ENCODE results near the gene ABTB2. TPM values are rescaled to one million over a fixed set of nuclear protein-coding genes. Genes with fewer than 3 reads are reported as not detected.

Gene ABTB2
- polyA plus RNA-seq, 3 donors from 2014 or later: 0.56 TPM; not detected in 2

DNA sequence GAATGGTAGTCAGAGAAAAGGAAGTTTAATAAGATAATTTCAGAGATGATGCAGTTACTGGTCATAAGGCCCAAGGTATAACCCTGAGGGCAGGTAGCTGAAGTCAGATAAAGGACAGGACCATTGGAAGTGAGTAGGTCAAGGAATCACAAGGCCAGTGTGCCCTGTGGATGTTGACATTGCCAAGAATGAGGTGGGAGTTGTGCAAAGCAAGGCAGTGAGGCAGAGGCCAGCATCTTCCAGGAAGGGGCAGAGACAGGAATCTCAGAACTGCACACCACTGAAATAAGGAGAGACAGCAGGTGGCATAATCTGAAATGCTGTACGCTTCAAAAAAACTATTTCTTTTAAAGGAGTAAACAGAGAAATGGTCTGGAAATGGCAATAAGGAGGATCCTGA is 61.4 kb downstream of the ABTB2 start:
- Mint-ChIP-seq H3K9me3 (no peaks in the 10 kb centered on the region), H3K36me3 (no peaks in the 10 kb centered on the region), H3K4me3 (no peak overlapping the region), H3K4me1 (no peaks in the 10 kb centered on the region), H3K27me3 (ENCODE audit: low read depth in 3 of 3) (peaks cover 0 to 4% (median 0%) of the 10 kb centered on the region in 3 donors), H3K27ac (no peak overlapping the region)
- DNase-seq: no peak

DNA sequence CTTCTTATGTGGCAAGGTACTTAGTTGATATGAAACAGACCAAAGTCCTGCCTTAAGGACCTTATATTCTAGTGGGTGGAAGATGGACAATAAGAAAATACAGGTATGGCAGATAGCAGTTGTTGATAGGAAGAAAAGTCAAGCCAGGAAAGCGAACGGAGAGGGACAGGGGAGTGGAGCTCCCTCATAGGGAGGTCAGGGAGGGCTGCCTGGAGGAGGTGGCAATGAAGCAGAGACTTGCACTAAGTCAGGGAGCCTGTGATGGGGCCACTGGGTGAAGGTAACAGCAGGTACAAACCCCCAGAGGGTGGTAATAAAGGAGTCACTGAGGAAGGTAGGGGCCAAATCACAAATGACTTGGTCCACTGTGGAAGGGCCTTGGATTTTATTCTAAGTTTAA is 65.3 kb downstream of the ABTB2 start:
- Mint-ChIP-seq H3K27me3 (ENCODE audit: low read depth in 3 of 3) (peaks cover 0 to 4% (median 0%) of the 10 kb centered on the region in 3 donors), H3K4me3 (no peak overlapping the region), H3K9me3 (no peaks in the 10 kb centered on the region), H3K27ac (no peak overlapping the region), H3K4me1 (no peaks in the 10 kb centered on the region), H3K36me3 (no peaks in the 10 kb centered on the region)
- DNase-seq: no peak

DNA sequence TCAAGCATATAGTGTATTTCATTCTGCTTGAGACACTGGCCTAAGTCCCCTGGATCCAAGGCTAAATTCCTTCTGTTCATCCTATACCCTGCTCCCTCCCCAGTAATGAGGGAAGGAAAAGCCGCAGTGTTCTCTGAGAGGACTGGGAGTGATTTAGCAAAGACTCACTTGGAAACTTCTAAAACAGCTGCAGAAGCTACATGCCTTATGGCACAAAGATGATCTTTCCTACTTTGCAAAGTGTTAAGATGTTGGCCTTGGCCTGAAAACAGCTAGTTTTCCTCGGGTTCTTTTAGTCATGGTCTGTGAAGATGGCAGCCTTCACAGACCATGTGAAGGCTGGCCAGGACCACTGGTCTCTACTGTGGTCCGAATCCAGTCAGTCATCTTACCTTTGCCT is 65.7 kb downstream of the ABTB2 start:
- no peak for DNase-seq

DNA sequence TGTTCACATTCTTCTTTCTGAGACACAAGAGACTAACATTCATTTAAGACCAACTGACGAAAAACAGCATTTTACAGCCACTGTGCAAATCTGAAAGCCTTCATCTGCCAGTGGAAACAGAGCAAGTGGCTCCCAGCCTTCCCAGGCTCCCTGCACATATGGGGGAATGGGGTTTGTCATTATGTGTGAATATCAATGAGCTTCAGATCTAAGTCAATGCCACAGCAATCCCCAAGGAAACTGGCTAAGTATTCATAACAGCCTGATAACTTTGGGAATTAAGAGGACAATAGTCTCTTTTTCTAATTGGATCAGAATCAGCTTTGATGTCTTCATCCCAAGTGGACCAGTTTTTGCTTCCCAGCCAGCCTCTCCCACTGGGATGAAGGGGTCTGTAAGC is 66.9 kb downstream of the ABTB2 start:
- no peak for DNase-seq
- no peaks in the 10 kb centered on the region for H3K9me3 Mint-ChIP-seq
- peaks cover 0 to 4% (median 0%) of the 10 kb centered on the region in 3 donors for H3K27me3 Mint-ChIP-seq (ENCODE audit: low read depth in 3 of 3)
- H3K4me3 Mint-ChIP-seq: no peak overlapping the region
- no peaks in the 10 kb centered on the region for H3K36me3 Mint-ChIP-seq
- no peak overlapping the region for H3K27ac Mint-ChIP-seq
- no peaks in the 10 kb centered on the region for H3K4me1 Mint-ChIP-seq

More for the DNA sequence above, 65.7 kb downstream of the ABTB2 start:
- Mint-ChIP-seq H3K4me1 (no peaks in the 10 kb centered on the region), H3K36me3 (no peaks in the 10 kb centered on the region), H3K4me3 (no peak overlapping the region), H3K27ac (no peak overlapping the region), H3K9me3 (no peaks in the 10 kb centered on the region), H3K27me3 (ENCODE audit: low read depth in 3 of 3) (peaks cover 0 to 4% (median 0%) of the 10 kb centered on the region in 3 donors)

DNA sequence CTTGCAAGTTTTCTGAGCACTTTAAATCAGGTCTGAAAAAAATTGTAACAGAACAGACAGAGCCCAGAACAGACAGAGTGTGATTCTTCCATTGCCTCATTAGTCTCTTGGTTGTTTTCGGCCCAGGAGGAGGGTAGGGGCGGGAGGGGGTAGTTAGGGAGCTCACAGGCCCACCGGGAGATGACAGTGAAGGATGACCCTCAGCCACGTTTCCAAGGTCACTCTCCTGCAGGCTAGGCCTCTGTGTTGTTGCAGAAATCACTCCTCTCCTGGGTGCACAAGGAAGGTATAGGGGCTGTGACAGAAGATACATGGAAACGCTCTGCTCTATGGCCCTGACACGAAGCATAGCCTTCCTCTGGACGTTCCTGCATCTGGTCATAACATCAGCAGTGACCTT is 69.3 kb downstream of the ABTB2 start:
- no peaks in the 10 kb centered on the region for H3K4me1 Mint-ChIP-seq
- peaks cover 0 to 2% (median 0%) of the 10 kb centered on the region in 6 donors for H3K9me3 Mint-ChIP-seq
- DNase-seq: no peak
- no peak overlapping the region for H3K27ac Mint-ChIP-seq
- no peaks in the 10 kb centered on the region for H3K27me3 Mint-ChIP-seq (ENCODE audit: low read depth in 3 of 3)
- H3K36me3 Mint-ChIP-seq: no peaks in the 10 kb centered on the region
- H3K4me3 Mint-ChIP-seq: no peak overlapping the region

DNA sequence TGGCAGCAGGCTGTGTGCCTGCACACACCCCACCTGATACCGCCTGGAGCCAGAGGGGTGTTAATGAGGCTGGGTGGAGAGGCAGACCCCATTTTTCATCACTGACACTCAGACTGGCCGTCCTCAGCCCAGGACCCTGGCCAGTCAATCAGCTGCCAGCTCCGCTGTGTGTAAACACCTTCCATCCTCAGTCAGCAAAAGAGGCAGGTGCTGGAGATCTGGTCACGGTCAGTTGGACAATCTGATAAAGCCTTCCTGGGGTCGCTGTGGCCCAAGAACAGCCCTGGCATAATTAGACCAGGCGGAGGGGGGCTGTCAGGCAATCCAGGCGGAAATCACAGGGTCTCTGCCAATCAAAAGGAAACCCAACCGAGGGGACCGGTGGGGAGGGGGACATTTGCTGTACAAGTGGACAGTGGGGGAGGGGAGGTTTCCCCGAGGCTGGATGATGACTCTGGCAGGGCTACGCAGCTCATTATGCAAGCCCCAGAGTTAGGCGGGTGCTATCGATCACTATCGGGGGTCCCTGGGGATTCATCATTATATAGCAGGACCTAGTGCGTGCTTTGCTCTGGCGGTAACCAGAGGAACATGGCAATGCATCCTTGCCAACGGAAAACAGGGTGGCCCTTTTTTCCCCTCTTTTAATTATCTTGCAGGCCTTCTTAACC is 72.9 kb downstream of the ABTB2 start:
- H3K27ac Mint-ChIP-seq: no peak overlapping the region
- H3K9me3 Mint-ChIP-seq: peaks cover 0 to 2% (median 0%) of the 10 kb centered on the region in 6 donors
- DNase-seq: no peak
- H3K27me3 Mint-ChIP-seq (ENCODE audit: low read depth in 3 of 3): peaks cover 0 to 1% (median 0%) of the 10 kb centered on the region in 3 donors
- no peaks in the 10 kb centered on the region for H3K4me1 Mint-ChIP-seq
- H3K4me3 Mint-ChIP-seq: no peak overlapping the region
- no peaks in the 10 kb centered on the region for H3K36me3 Mint-ChIP-seq

DNA sequence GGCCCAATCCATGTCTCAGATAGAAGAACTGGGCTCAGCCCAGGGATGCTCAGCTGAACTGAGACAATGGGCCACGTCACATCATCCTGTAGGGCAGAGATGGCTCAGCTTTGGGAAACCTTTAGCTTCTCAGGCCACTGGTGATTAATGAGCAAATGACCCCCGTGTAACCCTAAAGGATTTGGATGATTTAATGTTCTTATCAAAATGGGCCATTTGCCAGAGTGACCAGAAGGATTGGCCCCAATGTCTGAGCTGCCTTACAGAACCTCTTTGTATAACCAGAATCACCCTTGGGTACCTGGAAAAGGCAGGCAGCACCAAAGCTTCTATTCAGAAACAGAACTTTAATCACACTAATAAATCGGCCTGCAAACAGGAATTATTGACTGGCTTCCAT is 73.7 kb downstream of the ABTB2 start:
- no peak for DNase-seq
- Mint-ChIP-seq H3K27me3 (ENCODE audit: low read depth in 3 of 3) (peaks cover 0 to 1% (median 0%) of the 10 kb centered on the region in 3 donors), H3K4me1 (no peaks in the 10 kb centered on the region), H3K36me3 (no peaks in the 10 kb centered on the region), H3K9me3 (peaks cover 0 to 2% (median 0%) of the 10 kb centered on the region in 6 donors), H3K27ac (no peak overlapping the region), H3K4me3 (no peak overlapping the region)

DNA sequence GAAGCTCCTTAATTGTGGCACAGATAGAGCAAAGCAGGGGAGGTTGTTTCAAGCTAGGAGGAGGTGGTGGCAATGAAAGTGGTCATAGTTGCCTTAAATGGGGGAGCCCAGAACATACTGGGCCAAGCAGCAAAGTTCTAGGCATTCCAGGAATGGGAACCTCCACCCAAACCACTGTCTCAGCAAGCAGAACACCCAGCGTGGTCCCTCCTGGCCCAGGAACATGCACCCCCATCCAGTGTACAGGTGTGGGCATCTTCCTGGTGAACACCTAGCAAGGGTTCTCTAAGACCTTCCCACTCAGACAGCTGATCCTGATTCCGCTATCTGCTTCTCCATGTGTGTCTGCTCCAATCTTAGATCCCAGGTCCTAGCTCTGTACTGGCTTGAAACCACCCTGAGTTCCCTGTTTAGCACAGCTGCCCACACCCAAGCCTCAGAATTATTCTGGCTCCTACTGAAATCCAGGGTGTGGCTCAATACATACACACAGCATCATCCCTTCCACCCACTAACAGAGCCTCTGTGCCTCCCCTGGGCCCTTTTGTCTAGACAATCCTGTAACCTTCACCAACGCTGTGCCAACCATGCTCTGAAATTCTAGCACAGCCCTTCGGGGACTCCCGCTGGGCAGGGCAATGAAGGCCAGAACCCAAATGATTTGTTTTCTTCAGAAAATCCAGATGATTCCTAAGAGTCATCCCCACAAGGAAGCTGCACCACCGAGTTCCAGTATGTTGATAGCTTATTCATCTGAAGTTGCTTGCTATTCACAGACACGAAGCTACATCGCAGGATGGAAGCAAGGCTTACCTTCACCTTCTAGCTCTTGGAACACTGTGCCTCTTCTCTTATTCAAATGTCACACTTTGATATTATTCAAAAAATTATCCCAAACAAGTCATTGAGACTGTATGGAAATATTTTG is 76.6 kb downstream of the ABTB2 start:
- H3K4me1 Mint-ChIP-seq: no peaks in the 10 kb centered on the region
- H3K27me3 Mint-ChIP-seq (ENCODE audit: low read depth in 3 of 3): peaks cover 0 to 1% (median 0%) of the 10 kb centered on the region in 3 donors
- H3K9me3 Mint-ChIP-seq: peaks cover 0 to 2% (median 0%) of the 10 kb centered on the region in 6 donors
- peak overlapping the region in 1 of 6 donors; percentile 26 for H3K27ac Mint-ChIP-seq
- no peaks in the 10 kb centered on the region for H3K36me3 Mint-ChIP-seq
- no peak overlapping the region for H3K4me3 Mint-ChIP-seq
- no peak for DNase-seq

DNA sequence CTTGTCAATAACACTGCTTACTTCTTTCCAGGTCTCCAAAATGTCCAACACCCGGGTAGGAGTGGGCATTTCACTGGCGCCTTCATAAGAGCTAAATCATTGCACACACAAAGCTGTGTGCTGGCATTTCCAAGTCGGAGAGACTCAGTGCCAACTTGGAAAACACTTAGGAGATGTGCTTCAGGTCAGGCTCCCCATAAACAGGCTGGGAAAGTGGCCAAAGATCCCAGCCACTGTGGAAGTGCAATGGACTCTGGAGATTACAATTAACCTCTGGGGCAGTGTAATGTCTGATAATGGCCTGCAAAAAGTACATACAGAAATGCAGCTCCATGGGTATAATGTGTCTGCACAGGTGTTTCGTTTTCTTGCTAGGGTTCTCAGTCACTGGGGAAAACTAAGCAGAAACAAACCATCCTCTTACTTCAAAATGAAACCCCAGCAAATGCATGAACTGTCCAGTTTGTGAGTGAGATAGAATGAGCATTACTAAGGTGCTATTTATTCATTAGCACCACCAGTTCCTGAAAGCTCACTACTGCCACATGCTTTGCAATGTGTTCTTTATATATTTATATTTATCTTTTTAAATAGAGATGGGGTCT is 79.0 kb downstream of the ABTB2 start:
- Mint-ChIP-seq H3K27ac (no peak overlapping the region), H3K4me3 (no peak overlapping the region), H3K4me1 (no peaks in the 10 kb centered on the region), H3K27me3 (ENCODE audit: low read depth in 3 of 3) (peaks cover 0 to 1% (median 0%) of the 10 kb centered on the region in 3 donors), H3K36me3 (no peaks in the 10 kb centered on the region), H3K9me3 (no peaks in the 10 kb centered on the region)
- DNase-seq: no peak

DNA sequence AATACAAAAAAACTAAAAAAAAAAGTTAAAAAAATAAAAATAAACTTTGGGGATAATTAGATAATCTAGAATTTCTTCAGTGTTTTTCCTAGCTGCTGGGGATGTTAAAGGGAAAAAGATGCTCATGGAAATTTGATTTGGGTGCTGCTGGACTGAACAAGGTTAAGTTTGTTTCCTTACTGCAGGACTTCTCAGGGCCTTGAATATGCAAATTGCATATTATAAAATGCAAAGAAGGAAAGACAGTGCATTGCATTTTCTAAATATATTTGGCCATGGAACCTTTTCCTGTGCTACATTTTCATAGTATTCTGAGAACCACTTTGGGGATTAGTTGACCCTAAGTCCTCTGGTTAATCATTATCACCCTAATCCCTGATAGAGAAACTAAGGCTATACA is 79.6 kb downstream of the ABTB2 start:
- no peak for DNase-seq
- Mint-ChIP-seq H3K4me1 (no peaks in the 10 kb centered on the region), H3K27ac (no peak overlapping the region), H3K4me3 (no peak overlapping the region), H3K9me3 (no peaks in the 10 kb centered on the region), H3K27me3 (ENCODE audit: low read depth in 3 of 3) (peaks cover 0 to 1% (median 0%) of the 10 kb centered on the region in 3 donors), H3K36me3 (no peaks in the 10 kb centered on the region)

DNA sequence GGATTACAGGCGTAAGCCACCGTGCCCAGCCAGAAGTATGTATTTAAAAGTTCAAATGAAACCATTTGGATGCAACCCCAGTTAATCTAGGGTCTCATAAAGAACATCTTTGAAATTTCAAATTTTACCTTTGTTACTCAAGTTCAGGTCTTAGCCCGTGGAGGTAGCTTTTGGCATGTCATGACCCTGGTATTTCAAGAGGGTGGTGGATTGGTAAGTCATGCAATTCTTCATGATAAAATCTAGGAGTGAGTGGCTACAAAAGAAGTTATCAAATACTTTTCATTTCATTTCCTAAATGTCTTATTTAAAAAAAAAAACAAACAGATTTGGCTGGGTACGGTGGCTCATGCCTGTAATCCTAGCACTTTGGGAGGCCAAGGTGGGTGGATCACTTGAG is 80.6 kb downstream of the ABTB2 start:
- H3K27me3 Mint-ChIP-seq (ENCODE audit: low read depth in 3 of 3): peaks cover 0 to 1% (median 0%) of the 10 kb centered on the region in 3 donors
- H3K4me1 Mint-ChIP-seq: no peaks in the 10 kb centered on the region
- H3K4me3 Mint-ChIP-seq: no peak overlapping the region
- DNase-seq: no peak
- no peak overlapping the region for H3K27ac Mint-ChIP-seq
- no peaks in the 10 kb centered on the region for H3K9me3 Mint-ChIP-seq
- no peaks in the 10 kb centered on the region for H3K36me3 Mint-ChIP-seq

DNA sequence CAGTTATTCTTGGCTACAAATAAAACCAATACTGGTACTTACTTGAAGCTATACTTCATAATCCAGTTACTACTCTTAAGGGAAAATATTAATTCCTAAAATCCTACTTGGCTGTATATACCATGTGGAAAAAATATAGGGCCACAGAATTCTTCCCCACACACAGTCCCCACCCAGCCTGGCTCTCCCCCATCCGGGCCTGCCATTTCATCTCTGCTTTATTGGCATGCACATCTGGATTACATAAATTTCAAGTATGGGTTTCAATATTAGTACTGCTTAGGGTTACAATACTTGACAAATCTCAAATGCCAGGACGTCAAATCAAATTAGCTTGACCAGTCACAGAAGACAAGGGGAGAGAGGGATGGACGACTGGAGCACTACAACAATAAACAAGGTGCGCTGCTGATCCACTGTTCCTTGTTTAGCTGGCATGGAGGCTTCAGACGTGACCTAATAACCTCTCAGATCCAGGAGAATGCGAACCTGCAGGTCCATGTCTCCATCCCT is 81.4 kb downstream of the ABTB2 start:
- Mint-ChIP-seq H3K4me1 (no peaks in the 10 kb centered on the region), H3K36me3 (no peaks in the 10 kb centered on the region), H3K4me3 (no peak overlapping the region), H3K27ac (no peak overlapping the region), H3K27me3 (ENCODE audit: low read depth in 3 of 3) (peaks cover 0 to 1% (median 0%) of the 10 kb centered on the region in 3 donors), H3K9me3 (no peaks in the 10 kb centered on the region)
- no peak for DNase-seq

DNA sequence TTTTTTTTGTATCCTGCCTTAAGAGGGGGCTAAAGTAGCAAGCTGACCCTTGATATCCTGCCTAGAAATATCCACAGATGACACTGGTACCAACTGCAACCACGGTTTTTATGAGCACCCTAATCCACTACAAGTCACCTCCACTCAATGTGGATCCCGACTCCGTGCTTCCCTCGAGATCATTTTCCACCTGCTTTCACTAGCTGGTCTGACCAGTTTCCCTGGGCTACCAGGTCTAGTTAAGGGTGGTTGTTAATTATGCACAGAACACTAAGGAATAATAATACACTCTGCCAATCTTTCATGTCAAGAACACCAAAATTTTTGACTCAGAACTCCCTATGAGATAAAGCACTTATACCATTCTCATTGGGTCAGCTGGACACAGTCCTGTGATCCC is 82.3 kb downstream of the ABTB2 start:
- Mint-ChIP-seq H3K27ac (no peak overlapping the region), H3K9me3 (no peaks in the 10 kb centered on the region), H3K4me3 (no peak overlapping the region), H3K4me1 (no peaks in the 10 kb centered on the region), H3K36me3 (no peaks in the 10 kb centered on the region), H3K27me3 (ENCODE audit: low read depth in 3 of 3) (peaks cover 0 to 3% (median 1%) of the 10 kb centered on the region in 3 donors)
- DNase-seq: no peak
